ENCODE results near the gene TXNRD2.

DNA sequence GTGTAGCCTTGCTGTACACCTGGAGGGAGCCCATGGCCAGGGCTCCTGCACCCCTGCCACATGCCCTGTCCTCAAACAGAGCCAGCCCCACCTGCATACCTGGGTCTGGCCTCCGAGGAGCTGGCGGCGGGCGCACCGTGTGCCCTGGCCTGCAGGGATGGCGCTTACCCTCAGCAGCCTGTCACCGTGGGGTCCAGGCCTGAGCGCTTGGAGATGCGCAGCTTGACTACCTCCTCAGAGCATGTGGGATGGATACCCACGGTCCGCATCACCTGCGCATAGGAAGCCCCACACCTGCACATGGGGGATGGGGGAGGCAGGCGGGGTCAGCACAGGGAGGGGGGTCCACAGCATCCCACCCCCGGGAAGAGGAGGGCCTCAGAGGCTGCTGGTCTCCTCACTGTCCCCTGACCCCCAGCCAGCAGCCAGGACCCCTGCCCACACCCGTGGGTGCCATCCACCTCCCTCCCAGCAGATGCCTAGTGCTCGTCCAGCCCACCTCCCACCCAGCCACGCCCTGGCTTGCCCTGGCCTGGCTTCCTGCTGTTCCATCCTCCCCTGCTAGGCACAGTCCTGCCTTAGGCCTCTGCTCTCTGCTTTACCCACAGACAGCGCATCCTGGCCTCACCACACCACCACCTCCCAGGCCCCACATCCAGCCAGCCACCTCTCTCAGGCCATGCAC, 64.5 kb downstream of the TXNRD2 start:
- no peak for TF ChIP-seq CTCF (IDR thresholded peaks at IDR 0.05; ENCODE audit: insufficient read depth, low read depth, low read length)
- no peak for TF ChIP-seq EZH2 (IDR thresholded peaks at IDR 0.05; ENCODE audit: insufficient read depth, low read length)
